Measurements from ENCODE around the gene ZBTB39. TPM values are rescaled to one million over a fixed set of nuclear protein-coding genes. Genes with fewer than 3 reads are reported as not detected.

Gene ZBTB39
- total and polyA plus RNA-seq, 2 experiments from 2014 or later, result 1.8 to 6.4 TPM

DNA sequence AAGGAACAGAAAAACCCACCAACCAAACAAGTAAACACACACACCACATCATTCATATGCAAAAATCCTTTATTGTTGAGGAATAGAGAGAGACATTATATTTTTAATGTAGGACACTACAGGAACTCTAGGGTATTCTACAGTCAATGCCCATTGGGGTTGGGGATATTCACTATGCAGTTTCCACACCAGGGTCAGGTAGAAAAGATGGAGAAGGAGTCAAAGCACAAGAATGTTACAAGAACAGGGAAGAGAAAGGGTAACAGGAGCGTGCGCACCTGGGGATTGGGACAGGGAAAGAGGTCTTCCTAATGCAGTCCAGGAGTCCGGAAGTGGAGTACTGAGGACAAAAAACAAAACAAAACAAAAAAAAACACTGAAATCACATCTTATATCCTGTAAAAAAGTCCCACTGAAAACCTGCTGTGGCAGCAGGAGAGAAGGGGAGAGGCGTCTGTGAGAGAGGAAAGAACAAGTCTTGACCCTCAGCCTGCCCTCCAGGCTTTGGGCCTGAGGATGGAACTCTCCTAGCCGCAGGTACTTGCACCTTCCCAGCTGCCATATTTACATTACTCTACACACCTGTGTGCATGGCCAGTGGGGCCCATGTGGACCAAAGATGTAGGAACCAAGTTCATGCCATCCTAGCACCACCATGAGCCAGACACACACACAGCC lies 3.7 kb upstream of the ZBTB39 start:
- no peak overlapping the region for H3K4me3 ChIP-seq
- no peak overlapping the region for H2AFZ ChIP-seq
- no peak overlapping the region for H3K4me2 ChIP-seq
- no peak overlapping the region for H3K27ac ChIP-seq
- no peaks in the 10 kb centered on the region for H4K20me1 ChIP-seq (ENCODE audit: insufficient read depth, poor library complexity, severe bottlenecking)
- H3K36me3 ChIP-seq (replicated peaks; ENCODE audit: insufficient read depth, low read depth), result no peaks in the 10 kb centered on the region
- WGBS (ENCODE audit: low lambda C conversion rate, missing lambda C conversion rate), result 94% methylated on average over 5 of the region's 5 CpGs
- TF ChIP-seq, protein P1, sequence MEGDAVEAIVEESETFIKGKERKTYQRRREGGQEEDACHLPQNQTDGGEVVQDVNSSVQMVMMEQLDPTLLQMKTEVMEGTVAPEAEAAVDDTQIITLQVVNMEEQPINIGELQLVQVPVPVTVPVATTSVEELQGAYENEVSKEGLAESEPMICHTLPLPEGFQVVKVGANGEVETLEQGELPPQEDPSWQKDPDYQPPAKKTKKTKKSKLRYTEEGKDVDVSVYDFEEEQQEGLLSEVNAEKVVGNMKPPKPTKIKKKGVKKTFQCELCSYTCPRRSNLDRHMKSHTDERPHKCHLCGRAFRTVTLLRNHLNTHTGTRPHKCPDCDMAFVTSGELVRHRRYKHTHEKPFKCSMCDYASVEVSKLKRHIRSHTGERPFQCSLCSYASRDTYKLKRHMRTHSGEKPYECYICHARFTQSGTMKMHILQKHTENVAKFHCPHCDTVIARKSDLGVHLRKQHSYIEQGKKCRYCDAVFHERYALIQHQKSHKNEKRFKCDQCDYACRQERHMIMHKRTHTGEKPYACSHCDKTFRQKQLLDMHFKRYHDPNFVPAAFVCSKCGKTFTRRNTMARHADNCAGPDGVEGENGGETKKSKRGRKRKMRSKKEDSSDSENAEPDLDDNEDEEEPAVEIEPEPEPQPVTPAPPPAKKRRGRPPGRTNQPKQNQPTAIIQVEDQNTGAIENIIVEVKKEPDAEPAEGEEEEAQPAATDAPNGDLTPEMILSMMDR (IDR thresholded peaks at IDR 0.05; ENCODE audit: poor library complexity), result no peak
- TF ChIP-seq EZH2phosphoT487 (IDR thresholded peaks at IDR 0.05; ENCODE audit: low read depth, severe bottlenecking, unreplicated experiment), result no peak
- no peak for TF ChIP-seq EZH2 (IDR thresholded peaks at IDR 0.05; ENCODE audit: borderline replicate concordance)
- peaks cover 14% of the 10 kb centered on the region for H3K4me1 ChIP-seq (ENCODE audit: insufficient read depth)
- no peak for DNase-seq (ENCODE audit: low spot score)
- H3K9me2 ChIP-seq (replicated peaks; ENCODE audit: insufficient read depth), result no peaks in the 10 kb centered on the region
- H3K27me3 ChIP-seq, result no peaks in the 10 kb centered on the region
- peaks cover 10% of the 10 kb centered on the region for H3K79me2 ChIP-seq
- H3K9me3 ChIP-seq (ENCODE audit: low read depth), result no peaks in the 10 kb centered on the region

DNA sequence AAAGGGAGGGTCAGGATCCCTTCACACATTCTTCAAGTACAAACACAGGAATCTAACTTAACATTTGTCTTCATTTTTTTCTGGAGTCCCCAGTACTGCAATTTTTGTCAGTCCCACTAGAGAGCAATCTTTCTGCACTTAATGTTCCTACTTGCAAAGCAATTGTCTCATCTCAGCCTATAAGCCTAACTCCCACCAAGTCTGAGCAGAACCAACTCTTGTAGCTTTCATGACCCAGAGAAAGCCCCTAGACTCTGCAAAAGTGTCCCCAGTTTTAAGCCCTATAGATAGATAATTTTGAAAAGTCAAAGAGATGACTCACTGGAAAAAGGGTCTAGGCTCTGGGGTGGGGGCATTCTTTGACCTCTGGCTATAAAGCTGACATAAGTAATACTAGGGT lies 1.8 kb upstream of the ZBTB39 start:
- Histone ChIP-seq H3K4me3 (no peak overlapping the region), H3K79me2 (peaks cover 29% of the 10 kb centered on the region), H3K27ac (peak overlapping the region; percentile 18), H3K4me1 (ENCODE audit: insufficient read depth) (peaks cover 20% of the 10 kb centered on the region), H2AFZ (no peak overlapping the region), H4K20me1 (ENCODE audit: insufficient read depth, poor library complexity, severe bottlenecking) (no peaks in the 10 kb centered on the region), H3K4me2 (no peak overlapping the region), H3K27me3 (no peaks in the 10 kb centered on the region), H3K36me3 (replicated peaks; ENCODE audit: insufficient read depth, low read depth) (no peaks in the 10 kb centered on the region), H3K9me2 (replicated peaks; ENCODE audit: insufficient read depth) (no peaks in the 10 kb centered on the region), H3K9me3 (ENCODE audit: low read depth) (no peaks in the 10 kb centered on the region)
- TF ChIP-seq EZH2phosphoT487 (IDR thresholded peaks at IDR 0.05; ENCODE audit: low read depth, severe bottlenecking, unreplicated experiment) (no peak), EZH2 (IDR thresholded peaks at IDR 0.05; ENCODE audit: borderline replicate concordance) (no peak)
- TF ChIP-seq, protein P1 (IDR thresholded peaks at IDR 0.05; ENCODE audit: poor library complexity), result peak; percentile 77
- peak; percentile 75 for DNase-seq (ENCODE audit: low spot score)

DNA sequence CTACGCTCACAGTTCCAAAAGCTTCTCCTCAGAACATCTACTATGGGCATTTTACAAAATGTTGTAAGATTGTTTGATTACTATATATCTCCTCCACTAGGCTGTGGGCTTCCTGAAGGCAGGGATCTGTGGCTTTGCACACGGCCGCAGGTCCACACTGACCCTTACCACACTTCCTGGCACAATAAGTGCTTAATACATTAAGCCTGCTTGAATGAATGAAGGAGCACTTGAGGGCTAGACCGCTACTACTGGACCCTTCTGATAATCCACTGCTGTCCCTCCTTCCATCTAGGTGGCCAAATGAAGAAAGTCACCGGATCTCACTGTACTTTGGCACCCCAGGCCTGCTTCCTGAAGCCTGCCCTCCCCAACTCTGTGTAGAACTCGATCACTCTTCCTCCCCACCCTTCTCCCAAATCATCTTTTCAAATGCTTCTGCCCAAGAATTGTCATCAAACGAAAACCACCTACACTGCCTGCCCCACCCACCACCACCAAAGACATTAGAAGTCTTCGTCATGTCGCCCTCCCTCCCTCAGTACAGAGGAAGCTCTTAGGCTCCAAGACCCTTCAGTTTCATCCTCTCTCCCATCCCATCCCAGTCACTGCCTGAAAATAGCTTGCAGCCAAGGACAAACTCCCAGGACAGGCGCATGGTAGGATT lies 596 bp upstream of the ZBTB39 start:
- Histone ChIP-seq H4K20me1 (ENCODE audit: insufficient read depth, poor library complexity, severe bottlenecking) (peaks cover 2% of the 10 kb centered on the region), H3K27ac (no peak overlapping the region), H3K4me2 (peak overlapping the region; percentile 79), H3K27me3 (no peaks in the 10 kb centered on the region), H3K4me3 (peak overlapping the region; percentile 52), H2AFZ (peak overlapping the region; percentile 84), H3K4me1 (ENCODE audit: insufficient read depth) (peaks cover 20% of the 10 kb centered on the region), H3K79me2 (peaks cover 41% of the 10 kb centered on the region), H3K36me3 (replicated peaks; ENCODE audit: insufficient read depth, low read depth) (peaks cover 4% of the 10 kb centered on the region), H3K9me3 (ENCODE audit: low read depth) (no peaks in the 10 kb centered on the region), H3K9me2 (replicated peaks; ENCODE audit: insufficient read depth) (no peaks in the 10 kb centered on the region)
- 79% methylated on average over 10 of the region's 10 CpGs for WGBS (ENCODE audit: low lambda C conversion rate, missing lambda C conversion rate)
- TF ChIP-seq EZH2 (IDR thresholded peaks at IDR 0.05; ENCODE audit: borderline replicate concordance) (no peak), EZH2phosphoT487 (IDR thresholded peaks at IDR 0.05; ENCODE audit: low read depth, severe bottlenecking, unreplicated experiment) (no peak)
- TF ChIP-seq, protein P1 (IDR thresholded peaks at IDR 0.05; ENCODE audit: poor library complexity), result no peak
- no peak for DNase-seq (ENCODE audit: low spot score)
